ENCODE results near the gene CKMT2. TPM values are rescaled to one million over a fixed set of nuclear protein-coding genes. Genes with fewer than 3 reads are reported as not detected.

The CKMT2 gene
- not detected for total RNA-seq

- Mint-ChIP-seq H3K4me3 (no peak within 1 kb of the TSS), H3K27me3 (ENCODE audit: low read depth) (no peaks in the 10 kb centered on the region), H3K4me1 (ENCODE audit: low read depth) (peaks cover 35% of the 10 kb centered on the region), H3K27ac (no peak within 1 kb of the TSS), H3K9me3 (ENCODE audit: insufficient read depth) (no peaks in the 10 kb centered on the region), H3K36me3 (ENCODE audit: low read depth) (peaks cover 2% of the 10 kb centered on the region)
- DNase-seq (no peak), ATAC-seq (no peak)
- ChIA-PET CTCF (interaction anchor here (3.1 kb wide), 1 partner anchor 67 kb away, joined by 11 read pairs; no protein-coding TSS in a partner anchor), POLR2A (no interaction called here)
Observed at GRCh38 chr5:81233080-81233634, at the start of gene CKMT2. Gene CKMT2, plus strand, starts transcription at chr5:81233322. Its CDS starts 17,811 bp downstream, at chr5:81251133.

GRCh38 chr5:81183811-81184748 is 49.0 kb upstream of the CKMT2 start:
- ATAC-seq: no peak
- Mint-ChIP-seq H3K27me3 (ENCODE audit: low read depth) (no peaks in the 10 kb centered on the region), H3K36me3 (ENCODE audit: low read depth) (no peaks in the 10 kb centered on the region), H3K9me3 (ENCODE audit: insufficient read depth) (no peaks in the 10 kb centered on the region), H3K4me3 (no peak overlapping the region), H3K4me1 (ENCODE audit: low read depth) (peaks cover 31% of the 10 kb centered on the region), H3K27ac (no peak overlapping the region)
- ChIA-PET CTCF (interaction anchor here (1.5 to 3.2 kb wide), 3 partner anchors 10 to 77 kb away, joined by 4 to 24 read pairs (median 20); no protein-coding TSS in a partner anchor), POLR2A (interaction anchor here (1.3 kb wide), 1 partner anchor 117 kb away, joined by 7 read pairs; the partner anchor contains the start of gene ZCCHC9)
- no peak for DNase-seq

GRCh38 chr5:81184749-81185110 is 48.4 kb upstream of the CKMT2 start:
- Mint-ChIP-seq H3K9me3 (ENCODE audit: insufficient read depth) (no peaks in the 10 kb centered on the region), H3K27ac (no peak overlapping the region), H3K4me3 (no peak overlapping the region), H3K4me1 (ENCODE audit: low read depth) (peaks cover 31% of the 10 kb centered on the region), H3K36me3 (ENCODE audit: low read depth) (no peaks in the 10 kb centered on the region), H3K27me3 (ENCODE audit: low read depth) (no peaks in the 10 kb centered on the region)
- DNase-seq (no peak), ATAC-seq (no peak)
- ChIA-PET POLR2A (no interaction called here), CTCF (interaction anchor here (3.2 kb wide), 1 partner anchor 10 kb away, joined by 20 read pairs; no protein-coding TSS in a partner anchor)

- Mint-ChIP-seq H3K4me1 (ENCODE audit: low read depth) (peaks cover 28% of the 10 kb centered on the region), H3K4me3 (peak overlapping the region; percentile 28), H3K27me3 (ENCODE audit: low read depth) (no peaks in the 10 kb centered on the region), H3K9me3 (ENCODE audit: insufficient read depth) (no peaks in the 10 kb centered on the region), H3K36me3 (ENCODE audit: low read depth) (no peaks in the 10 kb centered on the region), H3K27ac (peak overlapping the region; percentile 66)
- DNase-seq (no peak), ATAC-seq (no peak)
- ChIA-PET CTCF (interaction anchor here (1.3 kb wide), 1 partner anchor 79 kb away, joined by 3 read pairs; no protein-coding TSS in a partner anchor), POLR2A (no interaction called here)
Observed at GRCh38 chr5:81187885-81188284, 45.2 kb upstream of the CKMT2 start.

- ChIA-PET POLR2A (no interaction called here), CTCF (interaction anchor here (1.3 to 1.4 kb wide), 3 partner anchors 16 to 111 kb away, joined by 3 to 4 read pairs (median 3); no protein-coding TSS in a partner anchor)
- no peak for ATAC-seq
- Mint-ChIP-seq H3K4me1 (ENCODE audit: low read depth) (peaks cover 17% of the 10 kb centered on the region), H3K27ac (no peak overlapping the region), H3K9me3 (ENCODE audit: insufficient read depth) (no peaks in the 10 kb centered on the region), H3K27me3 (ENCODE audit: low read depth) (no peaks in the 10 kb centered on the region), H3K4me3 (no peak overlapping the region), H3K36me3 (ENCODE audit: low read depth) (no peaks in the 10 kb centered on the region)
- DNase-seq: no peak
Observed at GRCh38 chr5:81188962-81189361, 44.2 kb upstream of the CKMT2 start.

DNA sequence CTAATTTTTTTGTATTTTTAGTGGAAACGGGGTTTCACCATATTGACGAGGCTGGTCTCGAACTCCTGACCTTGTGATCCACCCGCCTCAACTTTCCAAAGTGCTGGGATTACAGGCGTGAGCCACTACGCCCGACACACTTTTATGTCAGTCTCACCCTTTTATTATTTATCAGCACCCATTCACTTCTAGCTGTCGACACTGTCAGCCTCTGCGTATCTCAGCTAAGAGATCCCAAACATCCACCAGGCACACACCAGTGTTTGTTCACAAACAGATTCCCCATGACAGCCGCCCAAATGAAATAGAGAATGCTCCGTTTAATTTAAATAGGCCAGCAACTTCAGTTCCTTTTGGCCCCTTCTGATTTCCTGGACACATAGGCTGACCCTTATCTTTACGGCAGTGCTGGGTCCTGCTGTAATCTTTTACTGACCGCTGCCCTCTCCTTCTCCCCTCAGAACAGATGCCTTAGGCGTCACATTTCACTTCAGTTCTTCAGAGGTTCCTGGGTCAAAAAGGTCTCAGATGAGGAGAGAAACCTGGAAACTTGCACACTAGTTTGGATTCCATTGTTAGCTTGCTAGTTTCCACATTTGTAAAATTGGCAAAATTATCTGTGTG is 43.1 kb upstream of the CKMT2 start:
- H3K4me1 Mint-ChIP-seq (ENCODE audit: low read depth): peaks cover 22% of the 10 kb centered on the region
- POLR2A ChIA-PET: no interaction called here
- no peaks in the 10 kb centered on the region for H3K36me3 Mint-ChIP-seq (ENCODE audit: low read depth)
- no peaks in the 10 kb centered on the region for H3K9me3 Mint-ChIP-seq (ENCODE audit: insufficient read depth)
- no peak for DNase-seq
- no peaks in the 10 kb centered on the region for H3K27me3 Mint-ChIP-seq (ENCODE audit: low read depth)
- no peak for ATAC-seq
- CTCF ChIA-PET: interaction anchor here (0.6 to 2.6 kb wide), 6 partner anchors 12 to 502 kb away, joined by 3 to 7 read pairs (median 4); no protein-coding TSS in a partner anchor
- no peak overlapping the region for H3K27ac Mint-ChIP-seq
- H3K4me3 Mint-ChIP-seq: no peak overlapping the region

GRCh38 chr5:81191726-81192372 is 41.3 kb upstream of the CKMT2 start:
- ATAC-seq (no peak), DNase-seq (no peak)
- ChIA-PET CTCF (interaction anchor here (0.8 to 2.6 kb wide), 6 partner anchors 13 to 504 kb away, joined by 3 to 7 read pairs (median 4); no protein-coding TSS in a partner anchor), POLR2A (no interaction called here)
- H3K9me3 Mint-ChIP-seq (ENCODE audit: insufficient read depth): no peaks in the 10 kb centered on the region
- no peaks in the 10 kb centered on the region for H3K36me3 Mint-ChIP-seq (ENCODE audit: low read depth)
- H3K27me3 Mint-ChIP-seq (ENCODE audit: low read depth): no peaks in the 10 kb centered on the region
- H3K4me1 Mint-ChIP-seq (ENCODE audit: low read depth): peaks cover 25% of the 10 kb centered on the region
- H3K27ac Mint-ChIP-seq: no peak overlapping the region
- H3K4me3 Mint-ChIP-seq: no peak overlapping the region

- DNase-seq: no peak
- POLR2A ChIA-PET: no interaction called here
- Mint-ChIP-seq H3K27me3 (ENCODE audit: low read depth) (no peaks in the 10 kb centered on the region), H3K9me3 (ENCODE audit: insufficient read depth) (no peaks in the 10 kb centered on the region), H3K36me3 (ENCODE audit: low read depth) (no peaks in the 10 kb centered on the region), H3K27ac (no peak overlapping the region), H3K4me1 (ENCODE audit: low read depth) (peaks cover 25% of the 10 kb centered on the region), H3K4me3 (no peak overlapping the region)
- CTCF ChIA-PET: interaction anchor here (0.8 to 3.7 kb wide), 7 partner anchors 10 to 505 kb away, joined by 3 to 24 read pairs (median 6); no protein-coding TSS in a partner anchor
- no peak for ATAC-seq
Observed at GRCh38 chr5:81192373-81192750, 40.8 kb upstream of the CKMT2 start.

GRCh38 chr5:81194633-81195334 is 38.3 kb upstream of the CKMT2 start:
- H3K27ac Mint-ChIP-seq: peak overlapping the region; percentile 58
- ChIA-PET POLR2A (no interaction called here), CTCF (interaction anchor here (0.7 to 3.7 kb wide), 29 partner anchors 9 to 1316 kb away, joined by 3 to 24 read pairs (median 3); no protein-coding TSS in a partner anchor)
- no peaks in the 10 kb centered on the region for H3K9me3 Mint-ChIP-seq (ENCODE audit: insufficient read depth)
- H3K36me3 Mint-ChIP-seq (ENCODE audit: low read depth): no peaks in the 10 kb centered on the region
- H3K4me1 Mint-ChIP-seq (ENCODE audit: low read depth): peaks cover 9% of the 10 kb centered on the region
- H3K4me3 Mint-ChIP-seq: peak overlapping the region; percentile 36
- peak; percentile 99 for ATAC-seq
- DNase-seq: peak; percentile 88
- H3K27me3 Mint-ChIP-seq (ENCODE audit: low read depth): no peaks in the 10 kb centered on the region

- Mint-ChIP-seq H3K9me3 (ENCODE audit: insufficient read depth) (no peaks in the 10 kb centered on the region), H3K27ac (no peak overlapping the region), H3K27me3 (ENCODE audit: low read depth) (no peaks in the 10 kb centered on the region), H3K36me3 (ENCODE audit: low read depth) (no peaks in the 10 kb centered on the region), H3K4me1 (ENCODE audit: low read depth) (peaks cover 9% of the 10 kb centered on the region), H3K4me3 (peak overlapping the region; percentile 36)
- ChIA-PET CTCF (interaction anchor here (0.7 to 3.7 kb wide), 29 partner anchors 9 to 1317 kb away, joined by 3 to 24 read pairs (median 3); no protein-coding TSS in a partner anchor), POLR2A (no interaction called here)
- DNase-seq (no peak), ATAC-seq (no peak)
Observed at GRCh38 chr5:81195335-81195929, 37.7 kb upstream of the CKMT2 start.

Measured in activated CD8-positive, alpha-beta T cell treated with anti-CD3 and anti-CD28 coated beads, Interleukin-2, amount 10 ng/mL, durations not matched to agents 7 days and 5 days (primary cell).